Esophagus mucosa (tissue), 1 donor: ENCODE measurements around the gene DNAL1. TPM values are rescaled to one million over a fixed set of nuclear protein-coding genes. Genes with fewer than 3 reads are reported as not detected.

ENCODE experiments used
- ATAC-seq: fragments of 200-7000 bp; cut with Tn5 transposase; one replicate; pipeline ENCODE4 v1.9.1; 2020
- total RNA-seq: library from RNA; stranded (reverse); gene quantifications from one replicate; pipeline ENCODE4 v1.2.4, GENCODE V29; 2023
- donor health status: DM: yes; HTN: yes; CAD: no.

DNAL1 gene
- total RNA-seq, 1 donor from 2014 or later: 4.1 TPM

- ATAC-seq: peak; percentile 84
These were observed 100.2 kb downstream of the DNAL1 start for GRCh38 chr14:73744874-73745529.

GRCh38 chr14:73745571-73746519 is 101.1 kb downstream of the DNAL1 start:
- no peak for ATAC-seq

- ATAC-seq: no peak
These were observed 102.0 kb downstream of the DNAL1 start for GRCh38 chr14:73746520-73747378.

GRCh38 chr14:73747379-73748211 is 102.8 kb downstream of the DNAL1 start:
- ATAC-seq: no peak

- no peak for ATAC-seq
These were observed 104.1 kb downstream of the DNAL1 start for GRCh38 chr14:73748858-73749357.

- ATAC-seq: no peak
These were observed 105.1 kb downstream of the DNAL1 start for GRCh38 chr14:73749706-73750530.

GRCh38 chr14:73750531-73750901 is 105.7 kb downstream of the DNAL1 start:
- ATAC-seq: no peak

GRCh38 chr14:73751157-73751691 is 106.4 kb downstream of the DNAL1 start:
- no peak for ATAC-seq

- no peak for ATAC-seq
These were observed 107.7 kb downstream of the DNAL1 start for GRCh38 chr14:73752297-73752992.

Other genes with a start within 250 kb of the DNAL1 start
- gene NUMB, start 186.4 kb upstream of the DNAL1 start, total RNA-seq: 49.2 TPM
- gene RIOX1, start 154.1 kb upstream of the DNAL1 start, total RNA-seq: 7.1 TPM
- 2.7 TPM for gene ACOT1, start 107.8 kb upstream of the DNAL1 start, total RNA-seq
- 0.04 TPM for gene HEATR4, start 86.0 kb upstream of the DNAL1 start, total RNA-seq
- 7.2 TPM for gene ACOT2, start 75.8 kb upstream of the DNAL1 start, total RNA-seq
- gene ACOT4, start 53.1 kb upstream of the DNAL1 start, total RNA-seq: 1.0 TPM
- gene ACOT6, start 32.5 kb upstream of the DNAL1 start, total RNA-seq: not detected
- 11.6 TPM for gene PNMA1, start 69.4 kb downstream of the DNAL1 start, total RNA-seq
- 8.6 TPM for gene PTGR2, start 206.8 kb downstream of the DNAL1 start, total RNA-seq
- 33.2 TPM for gene ZNF410, start 241.9 kb downstream of the DNAL1 start, total RNA-seq